ENCODE measurements around the gene FAM168A. TPM values are rescaled to one million over a fixed set of nuclear protein-coding genes. Genes with fewer than 3 reads are reported as not detected.

FAM168A gene
- total and polyA plus RNA-seq, 10 of the 15 experiments (the other 5 are each of a cell fraction or from before 2014, with no cell fraction given): 1.7 to 20.0 (median 10.0) TPM

DNA sequence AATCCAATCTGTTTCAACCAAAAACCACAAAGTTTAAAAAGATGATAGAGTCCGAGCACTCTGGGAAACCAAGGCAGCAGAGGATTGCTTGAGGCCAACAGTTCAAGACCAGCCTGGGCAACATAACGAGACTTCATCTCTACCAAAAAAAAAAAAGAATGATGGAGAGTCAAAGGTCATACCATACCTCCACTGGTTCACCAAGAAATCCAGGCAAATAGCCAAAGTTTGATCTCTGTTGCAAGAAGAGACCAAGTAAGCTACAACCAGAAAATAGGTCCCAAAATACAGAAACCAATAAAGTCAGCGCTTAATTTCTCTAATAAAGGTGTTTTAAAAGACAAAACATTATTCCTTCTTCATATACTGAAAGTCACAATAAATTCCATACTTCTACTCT lies 13.1 kb downstream of the FAM168A start (continued):
- no peak for TF ChIP-seq DPF2 (IDR thresholded peaks at IDR 0.05)
- no peak for TF ChIP-seq CEBPB (IDR thresholded peaks at IDR 0.05; ENCODE audit: borderline replicate concordance in 1 of 2, low read depth in 2 of 2, low read length in 2 of 2)
- no peak for TF ChIP-seq FOXM1 (IDR thresholded peaks at IDR 0.05; ENCODE audit: low read depth, low read length)
- TF ChIP-seq, protein P1, sequence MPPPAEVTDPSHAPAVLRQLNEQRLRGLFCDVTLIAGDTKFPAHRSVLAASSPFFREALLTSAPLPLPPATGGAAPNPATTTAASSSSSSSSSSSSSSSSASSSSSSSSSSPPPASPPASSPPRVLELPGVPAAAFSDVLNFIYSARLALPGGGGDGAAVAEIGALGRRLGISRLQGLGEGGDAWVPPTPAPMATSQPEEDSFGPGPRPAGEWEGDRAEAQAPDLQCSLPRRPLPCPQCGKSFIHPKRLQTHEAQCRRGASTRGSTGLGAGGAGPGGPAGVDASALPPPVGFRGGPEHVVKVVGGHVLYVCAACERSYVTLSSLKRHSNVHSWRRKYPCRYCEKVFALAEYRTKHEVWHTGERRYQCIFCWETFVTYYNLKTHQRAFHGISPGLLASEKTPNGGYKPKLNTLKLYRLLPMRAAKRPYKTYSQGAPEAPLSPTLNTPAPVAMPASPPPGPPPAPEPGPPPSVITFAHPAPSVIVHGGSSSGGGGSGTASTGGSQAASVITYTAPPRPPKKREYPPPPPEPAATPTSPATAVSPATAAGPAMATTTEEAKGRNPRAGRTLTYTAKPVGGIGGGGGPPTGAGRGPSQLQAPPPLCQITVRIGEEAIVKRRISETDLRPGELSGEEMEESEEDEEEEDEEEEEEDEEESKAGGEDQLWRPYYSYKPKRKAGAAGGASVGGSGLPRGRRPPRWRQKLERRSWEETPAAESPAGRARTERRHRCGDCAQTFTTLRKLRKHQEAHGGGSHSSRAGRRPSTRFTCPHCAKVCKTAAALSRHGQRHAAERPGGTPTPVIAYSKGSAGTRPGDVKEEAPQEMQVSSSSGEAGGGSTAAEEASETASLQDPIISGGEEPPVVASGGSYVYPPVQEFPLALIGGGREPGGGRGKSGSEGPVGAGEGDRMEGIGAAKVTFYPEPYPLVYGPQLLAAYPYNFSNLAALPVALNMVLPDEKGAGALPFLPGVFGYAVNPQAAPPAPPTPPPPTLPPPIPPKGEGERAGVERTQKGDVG (CRISPR knock-in tag; IDR thresholded peaks at IDR 0.05): no peak
- TF ChIP-seq, protein P2, sequence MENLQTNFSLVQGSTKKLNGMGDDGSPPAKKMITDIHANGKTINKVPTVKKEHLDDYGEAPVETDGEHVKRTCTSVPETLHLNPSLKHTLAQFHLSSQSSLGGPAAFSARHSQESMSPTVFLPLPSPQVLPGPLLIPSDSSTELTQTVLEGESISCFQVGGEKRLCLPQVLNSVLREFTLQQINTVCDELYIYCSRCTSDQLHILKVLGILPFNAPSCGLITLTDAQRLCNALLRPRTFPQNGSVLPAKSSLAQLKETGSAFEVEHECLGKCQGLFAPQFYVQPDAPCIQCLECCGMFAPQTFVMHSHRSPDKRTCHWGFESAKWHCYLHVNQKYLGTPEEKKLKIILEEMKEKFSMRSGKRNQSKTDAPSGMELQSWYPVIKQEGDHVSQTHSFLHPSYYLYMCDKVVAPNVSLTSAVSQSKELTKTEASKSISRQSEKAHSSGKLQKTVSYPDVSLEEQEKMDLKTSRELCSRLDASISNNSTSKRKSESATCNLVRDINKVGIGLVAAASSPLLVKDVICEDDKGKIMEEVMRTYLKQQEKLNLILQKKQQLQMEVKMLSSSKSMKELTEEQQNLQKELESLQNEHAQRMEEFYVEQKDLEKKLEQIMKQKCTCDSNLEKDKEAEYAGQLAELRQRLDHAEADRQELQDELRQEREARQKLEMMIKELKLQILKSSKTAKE (IDR thresholded peaks at IDR 0.05; ENCODE audit: low read depth, poor library complexity, severe bottlenecking): no peak
- TF ChIP-seq POU2F2 (IDR thresholded peaks at IDR 0.05; ENCODE audit: borderline replicate concordance, low read depth, low read length): no peak
- no peak for TF ChIP-seq LARP7 (IDR thresholded peaks at IDR 0.05)
- TF ChIP-seq BRCA1 (IDR thresholded peaks at IDR 0.05; ENCODE audit: low read depth, low read length): no peak
